Measurements from ENCODE around the gene LRP8. TPM values are rescaled to one million over a fixed set of nuclear protein-coding genes. Genes with fewer than 3 reads are reported as not detected.

The LRP8 gene
- total RNA-seq, 4 donors from 2014 or later = 4.5 to 33.8 (median 5.0) TPM

DNA sequence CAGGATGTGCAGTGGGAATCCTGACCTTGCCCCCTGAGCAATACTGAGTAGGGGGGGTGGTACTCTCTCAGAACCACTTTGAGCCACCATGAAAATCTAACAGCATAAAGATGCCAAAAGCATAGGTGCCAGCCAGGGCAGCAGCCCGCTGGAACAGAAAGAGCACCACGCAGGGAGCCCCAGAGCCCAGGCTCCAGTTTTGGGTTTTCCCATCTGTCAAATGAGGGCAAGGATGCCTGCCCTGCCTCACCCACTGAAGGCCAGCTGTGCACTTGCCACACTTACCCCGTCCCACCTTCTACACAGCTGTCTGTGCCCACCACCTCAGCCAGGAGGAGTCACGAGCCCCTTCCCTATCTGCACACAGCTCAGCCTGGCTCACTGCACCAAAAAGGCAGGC is 20.8 kb downstream of the LRP8 start:
- Histone ChIP-seq H3K27me3 (no peaks in the 10 kb centered on the region), H3K9me3 (no peaks in the 10 kb centered on the region), H3K36me3 (no peaks in the 10 kb centered on the region), H3K4me3 (no peak overlapping the region), H3K4me1 (no peaks in the 10 kb centered on the region), H3K27ac (no peak overlapping the region)
- no peak for TF ChIP-seq POLR2A (IDR thresholded peaks at IDR 0.05)
- TF ChIP-seq, protein P1, sequence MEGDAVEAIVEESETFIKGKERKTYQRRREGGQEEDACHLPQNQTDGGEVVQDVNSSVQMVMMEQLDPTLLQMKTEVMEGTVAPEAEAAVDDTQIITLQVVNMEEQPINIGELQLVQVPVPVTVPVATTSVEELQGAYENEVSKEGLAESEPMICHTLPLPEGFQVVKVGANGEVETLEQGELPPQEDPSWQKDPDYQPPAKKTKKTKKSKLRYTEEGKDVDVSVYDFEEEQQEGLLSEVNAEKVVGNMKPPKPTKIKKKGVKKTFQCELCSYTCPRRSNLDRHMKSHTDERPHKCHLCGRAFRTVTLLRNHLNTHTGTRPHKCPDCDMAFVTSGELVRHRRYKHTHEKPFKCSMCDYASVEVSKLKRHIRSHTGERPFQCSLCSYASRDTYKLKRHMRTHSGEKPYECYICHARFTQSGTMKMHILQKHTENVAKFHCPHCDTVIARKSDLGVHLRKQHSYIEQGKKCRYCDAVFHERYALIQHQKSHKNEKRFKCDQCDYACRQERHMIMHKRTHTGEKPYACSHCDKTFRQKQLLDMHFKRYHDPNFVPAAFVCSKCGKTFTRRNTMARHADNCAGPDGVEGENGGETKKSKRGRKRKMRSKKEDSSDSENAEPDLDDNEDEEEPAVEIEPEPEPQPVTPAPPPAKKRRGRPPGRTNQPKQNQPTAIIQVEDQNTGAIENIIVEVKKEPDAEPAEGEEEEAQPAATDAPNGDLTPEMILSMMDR (IDR thresholded peaks at IDR 0.05) = no peak
- DNase-seq = no peak

DNA sequence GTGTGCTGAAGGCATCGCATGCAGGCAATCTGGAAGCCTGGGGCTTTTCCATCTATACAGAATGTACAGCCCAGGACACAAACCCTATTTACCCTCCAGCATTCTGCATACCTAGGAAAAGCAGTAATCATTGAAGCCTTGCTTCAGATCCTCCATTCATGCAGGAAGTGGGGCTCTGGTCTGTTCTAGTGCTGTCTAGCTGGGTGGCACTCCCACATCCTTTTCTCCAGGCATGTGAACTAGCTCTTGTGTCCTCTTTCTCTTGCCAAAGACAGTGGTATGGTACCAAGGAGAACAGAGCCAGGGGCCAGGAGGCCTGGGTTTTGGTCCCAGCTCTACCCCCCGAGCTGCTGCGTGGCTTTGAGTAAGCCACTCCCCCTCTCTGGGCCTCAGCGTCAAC is 21.7 kb downstream of the LRP8 start:
- no peaks in the 10 kb centered on the region for H3K4me1 ChIP-seq
- DNase-seq = no peak
- H3K9me3 ChIP-seq = no peaks in the 10 kb centered on the region
- no peak overlapping the region for H3K4me3 ChIP-seq
- H3K27me3 ChIP-seq = no peaks in the 10 kb centered on the region
- H3K27ac ChIP-seq = no peak overlapping the region
- TF ChIP-seq POLR2A (IDR thresholded peaks at IDR 0.05) = no peak
- TF ChIP-seq, protein P1 (IDR thresholded peaks at IDR 0.05) = no peak
- no peaks in the 10 kb centered on the region for H3K36me3 ChIP-seq

DNA sequence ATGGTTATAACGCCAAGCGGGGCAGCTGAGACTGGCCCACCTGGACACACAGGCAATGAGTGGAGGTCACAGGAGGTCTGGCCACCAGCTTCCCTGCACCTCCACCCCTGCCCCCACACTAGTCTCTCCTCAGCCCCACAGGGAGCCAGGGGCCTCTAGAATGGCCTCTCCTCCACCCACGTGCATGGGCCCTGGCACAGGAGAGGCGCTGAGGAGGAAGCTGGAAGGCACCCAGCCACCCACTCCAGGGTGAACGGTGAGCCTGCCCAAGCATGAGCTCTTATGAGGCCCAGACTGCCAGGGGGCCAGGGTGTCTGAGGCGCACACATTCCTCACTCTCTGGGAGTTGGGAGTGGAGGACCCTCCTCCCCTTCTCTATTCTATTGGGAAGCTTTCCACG is 22.2 kb downstream of the LRP8 start:
- H3K27ac ChIP-seq = no peak overlapping the region
- no peaks in the 10 kb centered on the region for H3K36me3 ChIP-seq
- H3K9me3 ChIP-seq = no peaks in the 10 kb centered on the region
- no peak for DNase-seq
- no peak for TF ChIP-seq POLR2A (IDR thresholded peaks at IDR 0.05)
- TF ChIP-seq, protein P1 (IDR thresholded peaks at IDR 0.05) = no peak
- H3K4me3 ChIP-seq = no peak overlapping the region
- H3K27me3 ChIP-seq = no peaks in the 10 kb centered on the region
- H3K4me1 ChIP-seq = no peaks in the 10 kb centered on the region

DNA sequence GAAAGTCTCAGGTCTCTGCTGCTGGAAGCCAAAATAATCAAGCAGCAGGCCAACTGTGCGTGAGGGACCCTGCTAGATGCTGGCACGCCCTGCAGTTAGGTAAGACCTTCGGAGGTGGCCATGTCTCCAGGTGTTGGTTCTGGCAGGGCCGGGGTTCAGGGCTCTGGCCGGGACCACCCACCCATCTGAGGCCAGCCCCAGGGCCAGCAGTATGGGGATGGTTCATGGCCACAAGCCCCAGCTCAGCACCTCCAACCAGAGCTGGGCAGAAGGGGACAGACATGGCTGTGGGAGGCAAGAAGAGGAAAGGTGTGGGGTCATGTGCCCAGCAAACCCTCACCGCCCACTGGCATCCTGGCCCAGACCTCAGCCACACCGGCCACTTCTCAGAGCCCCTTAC is 23.3 kb downstream of the LRP8 start:
- DNase-seq = no peak
- no peak for TF ChIP-seq POLR2A (IDR thresholded peaks at IDR 0.05)
- TF ChIP-seq, protein P1 (IDR thresholded peaks at IDR 0.05) = no peak
- no peak overlapping the region for H3K27ac ChIP-seq
- no peaks in the 10 kb centered on the region for H3K36me3 ChIP-seq
- no peaks in the 10 kb centered on the region for H3K27me3 ChIP-seq
- H3K4me3 ChIP-seq = no peak overlapping the region
- H3K9me3 ChIP-seq = no peaks in the 10 kb centered on the region
- H3K4me1 ChIP-seq = no peaks in the 10 kb centered on the region

DNA sequence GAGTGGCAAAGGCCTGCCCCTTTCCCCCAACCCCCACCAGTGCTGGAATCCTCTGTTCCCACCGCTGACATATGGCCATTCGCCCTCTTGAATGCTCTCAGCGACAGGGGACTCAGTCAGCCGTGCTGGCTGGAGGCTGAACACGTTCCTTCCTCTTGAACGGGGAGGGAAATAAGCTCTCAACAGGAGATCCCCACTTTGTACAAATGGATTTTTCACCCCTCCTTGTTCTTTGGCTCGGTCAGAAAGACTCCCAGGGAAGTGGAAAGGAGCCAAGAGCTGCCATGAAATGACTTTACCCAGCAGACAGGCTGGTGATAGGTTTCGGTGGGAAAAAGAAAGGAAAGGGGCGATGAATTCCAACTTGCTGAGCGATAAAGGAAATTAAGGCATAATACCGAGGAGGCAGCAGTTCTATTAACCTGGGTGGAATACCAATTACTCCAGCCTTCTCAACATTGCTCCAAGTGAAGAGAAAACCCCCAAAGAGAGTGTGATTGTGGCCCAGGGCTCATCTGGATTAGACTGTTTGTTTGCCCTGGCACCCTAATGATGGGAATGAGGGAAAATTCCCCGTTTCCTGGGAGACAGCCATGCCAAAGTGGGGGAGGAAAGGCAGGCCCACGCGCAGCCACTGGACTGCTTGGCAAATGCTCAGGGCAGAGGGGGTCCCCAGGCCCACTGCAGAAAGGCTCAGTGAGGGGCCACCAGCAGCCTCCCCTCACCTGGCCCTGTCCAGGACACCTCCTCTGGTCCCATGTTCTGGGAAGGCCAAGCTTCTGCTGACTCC is 23.9 kb downstream of the LRP8 start:
- TF ChIP-seq POLR2A (IDR thresholded peaks at IDR 0.05) = no peak
- TF ChIP-seq, protein P1 (IDR thresholded peaks at IDR 0.05) = no peak
- Histone ChIP-seq H3K9me3 (no peaks in the 10 kb centered on the region), H3K4me3 (no peak overlapping the region), H3K36me3 (no peaks in the 10 kb centered on the region), H3K27me3 (no peaks in the 10 kb centered on the region), H3K4me1 (no peaks in the 10 kb centered on the region), H3K27ac (no peak overlapping the region)
- DNase-seq = no peak
